ENCODE data around the gene SLC39A3.

SLC39A3 gene

GRCh38 chr19:2739602-2740313, at the start of gene SLC39A3:
Gene SLC39A3 (minus strand): TSS chr19:2740017. CDS start chr19:2737257, 2,760 bp downstream.
- peak; percentile 99 for DNase-seq

GRCh38 chr19:2788237-2788636, 48.4 kb upstream of the SLC39A3 start:
- no peak for DNase-seq

GRCh38 chr19:2787115-2787514, 47.3 kb upstream of the SLC39A3 start:
- no peak for DNase-seq

- DNase-seq, result peak; percentile 98
Measured at GRCh38 chr19:2785244-2785997, 45.6 kb upstream of the SLC39A3 start, which contains the start of gene THOP1. Gene THOP1 (plus strand): TSS chr19:2785503. CDS start chr19:2785663, 160 bp downstream.

- DNase-seq, result no peak
Measured at GRCh38 chr19:2783781-2784145, 43.9 kb upstream of the SLC39A3 start.

- peak; percentile 98 for DNase-seq
Measured at GRCh38 chr19:2782936-2783780, 43.3 kb upstream of the SLC39A3 start, which contains the start of gene SGTA. Gene SGTA (minus strand): TSS chr19:2783273. CDS start chr19:2769068, 14,205 bp downstream.

GRCh38 chr19:2782329-2782935, 42.6 kb upstream of the SLC39A3 start:
- DNase-seq, result no peak

GRCh38 chr19:2780284-2780683, 40.5 kb upstream of the SLC39A3 start:
- no peak for DNase-seq

- no peak for DNase-seq
Measured at GRCh38 chr19:2779121-2779740, 39.4 kb upstream of the SLC39A3 start.

GRCh38 chr19:2777952-2778683, 38.3 kb upstream of the SLC39A3 start:
- DNase-seq, result no peak

GRCh38 chr19:2775556-2776430, 36.0 kb upstream of the SLC39A3 start:
- peak; percentile 74 for DNase-seq

GRCh38 chr19:2774953-2775555, 35.2 kb upstream of the SLC39A3 start:
- peak; percentile 32 for DNase-seq

GRCh38 chr19:2774083-2774679, 34.4 kb upstream of the SLC39A3 start:
- DNase-seq, result no peak

- DNase-seq, result no peak
Measured at GRCh38 chr19:2771786-2772674, 32.2 kb upstream of the SLC39A3 start.

GRCh38 chr19:2770055-2771013, 30.5 kb upstream of the SLC39A3 start:
- no peak for DNase-seq

- no peak for DNase-seq
Measured at GRCh38 chr19:2769218-2769617, 29.4 kb upstream of the SLC39A3 start.

All from CD4-positive, alpha-beta T cell treated with Interleukin-10 for 1 hour (primary cell).